Upper lobe of right lung (tissue), 1 donor: ENCODE results near the gene XIST. TPM values are rescaled to one million over a fixed set of nuclear protein-coding genes. Genes with fewer than 3 reads are reported as not detected.

ENCODE experiments used
- ATAC-seq: fragments of 200-7000 bp; cut with Tn5 transposase; one replicate; pipeline ENCODE4 v1.9.1; 2020; ENCODE audit warnings: mild to moderate bottlenecking, moderate library complexity
- DNase-seq: peaks from one replicate; pipeline ENCODE4 v3.0.0-alpha.2; 2020
- H3K27ac ChIP-seq: fragments of 200-600 bp; one replicate; pipeline ENCODE4 v1.8.0; 2022
- H3K27me3 ChIP-seq: fragments of 200-600 bp; one replicate; pipeline ENCODE4 v1.8.0; 2022; ENCODE audit warnings: mild to moderate bottlenecking
- H3K36me3 ChIP-seq: fragments of 200-600 bp; one replicate; pipeline ENCODE4 v1.8.0; 2022
- H3K4me1 ChIP-seq: fragments of 200-600 bp; one replicate; pipeline ENCODE4 v1.8.0; 2022
- H3K4me3 ChIP-seq: fragments of 200-600 bp; one replicate; pipeline ENCODE4 v1.8.0; 2022; ENCODE audit warnings: mild to moderate bottlenecking
- H3K9me3 ChIP-seq: fragments of 200-600 bp; one replicate; pipeline ENCODE4 v1.8.0; 2022
- CTCF ChIP-seq: fragments of 200-600 bp; IDR thresholded peaks from one replicate; pipeline ENCODE4 v1.8.0; 2022; ENCODE audit warnings: antibody characterized with exemption
- intact Hi-C: fragments of 100-400 bp; cut with DNase I; formaldehyde crosslinking; loops from one replicate; pipeline ENCODE4 v1.11.0; 2022
- total RNA-seq: library from RNA; stranded (reverse); fragmentation: NEBNext Ultra II Directional; extraction: Animal tissue kit (Norgen Biotek cat#: 25700); gene quantifications from one replicate; pipeline ENCODE4 v1.2.1, GENCODE V29; 2021
- donor health status: DM: no; HTN: yes; CAD: no; lungs with severe emphysema.

Gene XIST
- total RNA-seq, 1 donor from 2014 or later: 0.12 TPM

GRCh38 chrX:73842541-73843234 is 9.8 kb downstream of the XIST start:
- Histone ChIP-seq H3K4me1 (no peaks in the 10 kb centered on the region), H3K36me3 (no peaks in the 10 kb centered on the region), H3K27me3 (no peaks in the 10 kb centered on the region), H3K27ac (no peak overlapping the region), H3K4me3 (no peak overlapping the region), H3K9me3 (no peaks in the 10 kb centered on the region)
- no peak for TF ChIP-seq CTCF
- DNase-seq (no peak), ATAC-seq (no peak)
- intact Hi-C loops: no loop called here

DNA sequence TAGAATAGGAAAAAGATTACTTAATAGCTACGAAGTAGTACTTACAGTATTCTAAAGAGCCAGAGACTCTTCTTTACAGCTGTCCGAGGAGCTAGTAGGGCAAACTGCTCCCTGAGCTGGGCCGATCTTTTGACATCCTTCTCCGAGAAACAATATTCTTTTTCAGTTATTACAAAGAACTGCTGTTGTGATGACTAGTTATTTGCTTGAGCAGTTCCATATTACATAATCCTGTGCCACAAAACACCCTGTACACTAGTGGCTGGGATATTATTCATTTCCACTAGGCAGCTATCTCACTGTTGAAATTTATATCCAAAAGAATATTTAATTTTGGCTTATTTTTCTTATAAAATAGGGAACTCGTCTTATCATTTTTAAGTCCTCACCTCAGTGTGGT is 11.2 kb downstream of the XIST start:
- TF ChIP-seq CTCF: no peak
- Histone ChIP-seq H3K27ac (no peak overlapping the region), H3K9me3 (no peaks in the 10 kb centered on the region), H3K27me3 (no peaks in the 10 kb centered on the region), H3K4me3 (no peak overlapping the region), H3K36me3 (no peaks in the 10 kb centered on the region), H3K4me1 (no peaks in the 10 kb centered on the region)
- ATAC-seq: no peak
- intact Hi-C loops: no loop called here
- DNase-seq: no peak

- Histone ChIP-seq H3K36me3 (no peaks in the 10 kb centered on the region), H3K4me3 (no peak overlapping the region), H3K9me3 (no peaks in the 10 kb centered on the region), H3K4me1 (no peaks in the 10 kb centered on the region), H3K27ac (no peak overlapping the region), H3K27me3 (no peaks in the 10 kb centered on the region)
- intact Hi-C loops: no loop called here
- DNase-seq: no peak
- no peak for ATAC-seq
- no peak for TF ChIP-seq CTCF
Measured at GRCh38 chrX:73840120-73840924, 12.2 kb downstream of the XIST start.

GRCh38 chrX:73839152-73839551 is 13.4 kb downstream of the XIST start:
- no peak overlapping the region for H3K4me3 ChIP-seq

DNA sequence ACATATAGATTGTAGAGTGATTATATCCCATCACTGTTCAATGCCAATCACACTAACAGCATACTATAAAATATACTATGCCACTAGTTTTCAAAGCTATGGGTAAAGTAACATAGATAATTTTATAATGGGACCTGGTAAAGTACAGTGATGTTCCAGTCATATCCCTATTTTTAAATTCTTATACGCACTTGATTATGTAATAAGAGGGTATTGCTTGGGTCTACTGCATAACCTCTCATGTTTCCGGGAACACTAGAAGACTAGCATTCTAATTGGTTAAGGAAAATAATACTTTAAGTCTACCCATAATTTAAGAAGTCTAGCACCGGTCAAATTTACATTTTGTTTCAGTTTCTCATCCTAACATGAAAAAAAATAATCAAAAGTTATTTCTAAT is 14.4 kb downstream of the XIST start:
- no peak for ATAC-seq
- intact Hi-C loops: no loop called here

More at GRCh38 chrX:73839152-73839551, 13.4 kb downstream of the XIST start:
- ATAC-seq (no peak), DNase-seq (no peak)
- H3K9me3 ChIP-seq: no peaks in the 10 kb centered on the region
- no peaks in the 10 kb centered on the region for H3K27me3 ChIP-seq
- H3K36me3 ChIP-seq: no peaks in the 10 kb centered on the region
- H3K27ac ChIP-seq: no peak overlapping the region
- TF ChIP-seq CTCF: no peak
- intact Hi-C loops: no loop called here
- no peaks in the 10 kb centered on the region for H3K4me1 ChIP-seq

More for the DNA sequence above, 14.4 kb downstream of the XIST start:
- Histone ChIP-seq H3K27ac (no peak overlapping the region), H3K9me3 (no peaks in the 10 kb centered on the region), H3K4me1 (no peaks in the 10 kb centered on the region), H3K36me3 (no peaks in the 10 kb centered on the region), H3K27me3 (no peaks in the 10 kb centered on the region), H3K4me3 (no peak overlapping the region)
- DNase-seq: no peak
- TF ChIP-seq CTCF: no peak
